Neural progenitor cell (in vitro differentiated cells): ENCODE measurements around the gene ELOA2. TPM values are rescaled to one million over a fixed set of nuclear protein-coding genes. Genes with fewer than 3 reads are reported as not detected.
"Not testable (repeated sequence)": the region's sequence is repeated elsewhere in the genome, so short reads cannot be mapped to it uniquely, and the experiment has no call there.

Experiments used
- DNase-seq: peaks from one replicate; pipeline ENCODE4 v3.0.0-alpha.2; 2016; ENCODE audit warnings: low spot score
- H2AFZ ChIP-seq: fragments of 200-600 bp; sonication (generic); replicated peaks from 2 replicates; pipeline ENCODE4 v1.6.1; 2016; ENCODE audit warnings: antibody characterized with exemption
- H3F3A ChIP-seq: fragments of 200-600 bp; sonication (generic); 2 replicates; pipeline ENCODE4 v1.6.1; 2016; ENCODE audit warnings: antibody characterized with exemption, low read depth
- H3K27ac ChIP-seq: fragments of 200-600 bp; sonication (generic); 2 replicates; pipeline ENCODE4 v1.5.1; 2016; ENCODE audit warnings: mild to moderate bottlenecking
- H3K27me3 ChIP-seq: fragments of 200-600 bp; sonication (generic); 2 replicates; pipeline ENCODE4 v1.6.1; 2016; ENCODE audit warnings: mild to moderate bottlenecking, moderate library complexity
- H3K36me3 ChIP-seq: fragments of 200-600 bp; sonication (generic); 2 replicates; pipeline ENCODE4 v1.5.1; 2016
- H3K4me1 ChIP-seq: fragments of 200-600 bp; sonication (generic); 2 replicates; pipeline ENCODE4 v1.6.1; 2016; ENCODE audit warnings: mixed run types
- H3K4me2 ChIP-seq: fragments of 200-600 bp; sonication (generic); 2 replicates; pipeline ENCODE4 v1.6.1; 2016
- H3K4me3 ChIP-seq: fragments of 200-600 bp; sonication (generic); 2 replicates; pipeline ENCODE4 v1.5.1; 2016
- H3K79me2 ChIP-seq: fragments of 200-600 bp; sonication (generic); 2 replicates; pipeline ENCODE4 v1.6.1; 2016; ENCODE audit warnings: low read depth
- H3K9ac ChIP-seq: fragments of 200-600 bp; sonication (generic); 2 replicates; pipeline ENCODE4 v1.6.1; 2016
- H3K9me3 ChIP-seq: fragments of 200-600 bp; sonication (generic); 2 replicates; pipeline ENCODE4 v1.5.1; 2016; ENCODE audit warnings: low read depth
- H4K20me1 ChIP-seq: fragments of 200-600 bp; sonication (generic); 2 replicates; pipeline ENCODE4 v1.6.1; 2016; ENCODE audit warnings: low read depth
- H3K27ac Mint-ChIP-seq: 3 replicates; pipeline ENCODE4 v1.8.0; 2021; ENCODE audit warnings: mixed read lengths
- H3K27me3 Mint-ChIP-seq: 2 replicates; pipeline ENCODE4 v1.8.0; 2022; ENCODE audit warnings: low read depth, mild to moderate bottlenecking, inconsistent platforms, moderate library complexity, mixed read lengths; ENCODE audit not compliant: insufficient read depth
- H3K36me3 Mint-ChIP-seq: 3 replicates; pipeline ENCODE4 v1.8.0; 2021; ENCODE audit warnings: mixed read lengths
- H3K4me1 Mint-ChIP-seq: 3 replicates; pipeline ENCODE4 v1.8.0; 2021; ENCODE audit warnings: mixed read lengths
- H3K4me3 Mint-ChIP-seq: 3 replicates; pipeline ENCODE4 v1.8.0; 2021; ENCODE audit warnings: mild to moderate bottlenecking, moderate library complexity, mixed read lengths
- H3K9me3 Mint-ChIP-seq: 3 replicates; pipeline ENCODE4 v1.8.0; 2020; ENCODE audit warnings: mixed read lengths
- total RNA-seq: library from RNA; depleted of rRNA; stranded (reverse); fragments of >200 nt; gene quantifications from 2 replicates; pipeline ENCODE4 v1.2.3, GENCODE V29; 2015; ENCODE audit warnings: low replicate concordance

The ELOA2 gene
- total RNA-seq, 1 donor from 2014 or later: not detected

- H3K4me3 ChIP-seq, H3K36me3 ChIP-seq, H3K27ac Mint-ChIP-seq, H3K4me1 ChIP-seq, H4K20me1 ChIP-seq, H3K9me3 Mint-ChIP-seq, H3K36me3 Mint-ChIP-seq, H3K4me3 Mint-ChIP-seq, H3K27me3 ChIP-seq, H3K27ac ChIP-seq, H3K4me2 ChIP-seq, H2AFZ ChIP-seq, H3K9ac ChIP-seq, H3F3A ChIP-seq, H3K9me3 ChIP-seq, DNase-seq, H3K79me2 ChIP-seq, H3K27me3 Mint-ChIP-seq, H3K4me1 Mint-ChIP-seq: not testable (repeated sequence)
These were observed 9.8 kb downstream of the ELOA2 start for GRCh38 chr18:47025557-47026174.

GRCh38 chr18:47023769-47024465 lies 11.5 kb downstream of the ELOA2 start:
- not testable (repeated sequence) for H3K4me2 ChIP-seq, H4K20me1 ChIP-seq, H3K9ac ChIP-seq, H3K27ac Mint-ChIP-seq, H3K4me3 Mint-ChIP-seq, H2AFZ ChIP-seq, H3K27me3 ChIP-seq, H3K36me3 ChIP-seq, H3K4me1 Mint-ChIP-seq, DNase-seq, H3K36me3 Mint-ChIP-seq, H3F3A ChIP-seq, H3K27ac ChIP-seq, H3K4me1 ChIP-seq, H3K27me3 Mint-ChIP-seq, H3K79me2 ChIP-seq, H3K4me3 ChIP-seq, H3K9me3 ChIP-seq, H3K9me3 Mint-ChIP-seq

- not testable (repeated sequence) for H3K9ac ChIP-seq, H3K4me3 Mint-ChIP-seq, H3F3A ChIP-seq, H3K4me2 ChIP-seq, H3K27ac Mint-ChIP-seq, H3K9me3 Mint-ChIP-seq, H3K27me3 Mint-ChIP-seq, H3K79me2 ChIP-seq, H2AFZ ChIP-seq, H3K9me3 ChIP-seq, H3K27ac ChIP-seq, H3K4me3 ChIP-seq, H3K36me3 ChIP-seq, H3K4me1 Mint-ChIP-seq, H4K20me1 ChIP-seq, H3K36me3 Mint-ChIP-seq, H3K4me1 ChIP-seq, H3K27me3 ChIP-seq, DNase-seq
These were observed 12.6 kb downstream of the ELOA2 start for GRCh38 chr18:47022821-47023220.

- H4K20me1 ChIP-seq, H3K4me2 ChIP-seq, H3K4me1 ChIP-seq, H3K36me3 Mint-ChIP-seq, H3K79me2 ChIP-seq, H3K27ac Mint-ChIP-seq, H3K27me3 ChIP-seq, H3K9me3 Mint-ChIP-seq, H3K4me1 Mint-ChIP-seq, H3F3A ChIP-seq, H3K36me3 ChIP-seq, H2AFZ ChIP-seq, H3K27ac ChIP-seq, H3K9me3 ChIP-seq, H3K27me3 Mint-ChIP-seq, H3K4me3 Mint-ChIP-seq, H3K9ac ChIP-seq, DNase-seq, H3K4me3 ChIP-seq: not testable (repeated sequence)
These were observed 14.7 kb downstream of the ELOA2 start for GRCh38 chr18:47020757-47021156.

- not testable (repeated sequence) for H3K4me3 Mint-ChIP-seq, H3K9me3 ChIP-seq, DNase-seq, H3K79me2 ChIP-seq, H3K9me3 Mint-ChIP-seq, H3K4me1 ChIP-seq, H3K36me3 Mint-ChIP-seq, H3K27ac ChIP-seq, H3K27me3 ChIP-seq, H3K4me2 ChIP-seq, H3K27me3 Mint-ChIP-seq, H4K20me1 ChIP-seq, H2AFZ ChIP-seq, H3F3A ChIP-seq, H3K9ac ChIP-seq, H3K36me3 ChIP-seq, H3K27ac Mint-ChIP-seq, H3K4me3 ChIP-seq, H3K4me1 Mint-ChIP-seq
These were observed 15.6 kb downstream of the ELOA2 start for GRCh38 chr18:47019870-47020269.

Other genes starting within 250 kb of the ELOA2 start
- 26.4 and 39.4 TPM in 2 replicates for gene PIAS2, start 118.1 kb downstream of the ELOA2 start, total RNA-seq
- gene KATNAL2, start 118.0 kb downstream of the ELOA2 start, total RNA-seq: 28.6 and 39.9 TPM in 2 replicates
- gene HDHD2, start 114.9 kb upstream of the ELOA2 start, total RNA-seq: 54.4 and 85.0 TPM in 2 replicates
- gene IER3IP1, start 140.7 kb upstream of the ELOA2 start, total RNA-seq: 10.9 and 16.6 TPM in 2 replicates
- not detected in 2 replicates for gene SKOR2, start 216.0 kb upstream of the ELOA2 start, total RNA-seq